Stimulated activated CD4-positive, alpha-beta T cell treated with anti-CD3 and anti-CD28 coated beads, Interleukin-1b, Interleukin-23, amount 100 ng/mL, for 24 hours (primary cell): ENCODE measurements around the gene NFAT5.
"Not testable (repeated sequence)": the region's sequence is repeated elsewhere in the genome, so short reads cannot be mapped to it uniquely, and the experiment has no call there.

ENCODE experiments used
- DNase-seq, 4 experiments: peaks; one replicate each; pipeline ENCODE4 v3.0.0-alpha.2; 2020; ENCODE audit warnings: low read depth in 4 of 4, low spot score in 1 of 4

Gene NFAT5

GRCh38 chr16:69727916-69728270, 162.1 kb downstream of the NFAT5 start:
- no peak for DNase-seq

- DNase-seq: not testable (repeated sequence)
Measured at GRCh38 chr16:69729030-69729429, 163.3 kb downstream of the NFAT5 start.

GRCh38 chr16:69731280-69731679, 165.5 kb downstream of the NFAT5 start:
- not testable (repeated sequence) for DNase-seq

GRCh38 chr16:69732101-69732500, 166.3 kb downstream of the NFAT5 start:
- no peak for DNase-seq

- DNase-seq: no peak
Measured at GRCh38 chr16:69741519-69741918, 175.8 kb downstream of the NFAT5 start.

- DNase-seq: no peak
Measured at GRCh38 chr16:69741951-69742904, 176.5 kb downstream of the NFAT5 start.

GRCh38 chr16:69744363-69745231, 178.8 kb downstream of the NFAT5 start:
- DNase-seq: no peak

GRCh38 chr16:69745232-69745612, 179.5 kb downstream of the NFAT5 start:
- no peak for DNase-seq

- no peak for DNase-seq
Measured at GRCh38 chr16:69745959-69746358, 180.2 kb downstream of the NFAT5 start.

GRCh38 chr16:69747115-69747514, 181.3 kb downstream of the NFAT5 start:
- no peak for DNase-seq

GRCh38 chr16:69748694-69749345, 183.1 kb downstream of the NFAT5 start:
- no peak for DNase-seq

GRCh38 chr16:69754143-69754468, 188.3 kb downstream of the NFAT5 start:
- DNase-seq: no peak
